MM.1S (cell line): ENCODE measurements around the gene ZFR2.

Experiments
- DNase-seq: peaks from one replicate; pipeline ENCODE4 v3.0.0-alpha.2; 2015
- H2AFZ ChIP-seq: fragments of 300-600 bp; sonication (generic); 2 replicates; pipeline ENCODE4 v1.6.0; 2016; ENCODE audit warnings: antibody characterized with exemption, low read length
- H3F3A ChIP-seq: fragments of 300-600 bp; sonication (generic); 2 replicates; pipeline ENCODE4 v1.6.1; 2016; ENCODE audit warnings: mild to moderate bottlenecking, antibody characterized with exemption, low read length, moderate library complexity, mixed read lengths; ENCODE audit not compliant: insufficient read depth
- H3K27ac ChIP-seq: fragments of 300-600 bp; sonication (generic); 2 replicates; pipeline ENCODE4 v1.5.1; 2016; ENCODE audit warnings: mild to moderate bottlenecking, low read length
- H3K27me3 ChIP-seq: fragments of 300-600 bp; sonication (generic); replicated peaks from 2 replicates; pipeline ENCODE4 v1.6.0; 2016; ENCODE audit warnings: low read length; ENCODE audit not compliant: insufficient read depth
- H3K36me3 ChIP-seq: fragments of 300-600 bp; sonication (generic); replicated peaks from 2 replicates; pipeline ENCODE4 v1.6.1; 2016; ENCODE audit warnings: mild to moderate bottlenecking, low read length, mixed read lengths; ENCODE audit not compliant: insufficient read depth
- H3K4me1 ChIP-seq: fragments of 300-600 bp; sonication (generic); 2 replicates; pipeline ENCODE4 v1.6.1; 2016; ENCODE audit warnings: low read length, mixed read lengths
- H3K4me2 ChIP-seq: fragments of 300-600 bp; sonication (generic); 2 replicates; pipeline ENCODE4 v1.6.0; 2016; ENCODE audit warnings: low read depth, low read length
- H3K4me3 ChIP-seq: fragments of 300-600 bp; sonication (generic); 2 replicates; pipeline ENCODE4 v1.5.1; 2016; ENCODE audit warnings: low read length, mixed read lengths
- H3K79me2 ChIP-seq: fragments of 300-600 bp; sonication (generic); 2 replicates; pipeline ENCODE4 v1.6.1; 2016; ENCODE audit warnings: mixed run types, low read length, mixed read lengths
- H3K9ac ChIP-seq: fragments of 300-600 bp; sonication (generic); 2 replicates; pipeline ENCODE4 v1.6.1; 2016; ENCODE audit warnings: low read length, mixed read lengths
- H3K9me2 ChIP-seq: fragments of 300-600 bp; sonication (generic); replicated peaks from 2 replicates; pipeline ENCODE4 v1.6.1; 2016; ENCODE audit warnings: mild to moderate bottlenecking, low read length, mixed read lengths; ENCODE audit not compliant: insufficient read depth
- H3K9me3 ChIP-seq: fragments of 300-600 bp; sonication (generic); replicated peaks from 2 replicates; pipeline ENCODE4 v1.6.1; 2016; ENCODE audit warnings: mild to moderate bottlenecking, low read length, mixed read lengths; ENCODE audit not compliant: insufficient read depth
- H4K20me1 ChIP-seq: fragments of 300-600 bp; sonication (generic); 2 replicates; pipeline ENCODE4 v1.6.1; 2016; ENCODE audit warnings: mild to moderate bottlenecking, low read length, moderate library complexity, mixed read lengths; ENCODE audit not compliant: insufficient read depth
- EZH2 ChIP-seq: fragments of 300-600 bp; sonication (generic); optimal IDR thresholded peaks from 2 replicates; pipeline ENCODE3; 2017; ENCODE audit warnings: low read depth, mild to moderate bottlenecking, antibody characterized with exemption, low read length, mixed read lengths
- EZH2phosphoT487 ChIP-seq: fragments of 300-600 bp; sonication (generic); IDR thresholded peaks from 2 replicates; pipeline ENCODE4 v1.6.1; 2018; ENCODE audit warnings: antibody characterized with exemption, low read length
- TF ChIP-seq, protein P1 (sequence below): fragments of 300-600 bp; sonication (generic); IDR thresholded peaks from 2 replicates; pipeline ENCODE4 v1.5.1; 2016; ENCODE audit warnings: antibody characterized with exemption, low read length, mixed read lengths

Gene ZFR2

DNA sequence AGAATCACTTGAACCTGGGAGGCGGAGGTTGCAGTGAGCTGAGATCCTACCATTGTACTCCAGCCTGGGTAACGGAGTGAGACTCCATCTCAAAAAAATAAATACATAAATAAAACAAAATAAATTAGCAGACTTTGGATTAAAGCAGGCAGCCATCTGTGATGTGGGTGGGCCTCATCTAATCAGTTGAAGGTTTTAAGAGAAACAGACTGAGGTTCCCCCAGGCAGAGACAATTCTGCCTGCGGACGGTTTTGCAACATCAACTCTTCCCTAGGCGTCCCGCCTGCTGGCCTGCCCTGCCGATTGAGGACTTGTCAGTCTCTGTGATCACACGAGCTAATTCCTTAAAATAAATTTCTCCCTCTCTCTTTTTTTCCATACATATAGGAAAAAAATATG, 35.4 kb upstream of the ZFR2 start:
- H3K79me2 ChIP-seq, result no peaks in the 10 kb centered on the region
- H3K36me3 ChIP-seq, result no peaks in the 10 kb centered on the region
- H3K4me3 ChIP-seq, result no peak overlapping the region
- H3K4me2 ChIP-seq, result no peak overlapping the region
- no peak for TF ChIP-seq EZH2
- TF ChIP-seq EZH2phosphoT487, result no peak
- TF ChIP-seq, protein P1, sequence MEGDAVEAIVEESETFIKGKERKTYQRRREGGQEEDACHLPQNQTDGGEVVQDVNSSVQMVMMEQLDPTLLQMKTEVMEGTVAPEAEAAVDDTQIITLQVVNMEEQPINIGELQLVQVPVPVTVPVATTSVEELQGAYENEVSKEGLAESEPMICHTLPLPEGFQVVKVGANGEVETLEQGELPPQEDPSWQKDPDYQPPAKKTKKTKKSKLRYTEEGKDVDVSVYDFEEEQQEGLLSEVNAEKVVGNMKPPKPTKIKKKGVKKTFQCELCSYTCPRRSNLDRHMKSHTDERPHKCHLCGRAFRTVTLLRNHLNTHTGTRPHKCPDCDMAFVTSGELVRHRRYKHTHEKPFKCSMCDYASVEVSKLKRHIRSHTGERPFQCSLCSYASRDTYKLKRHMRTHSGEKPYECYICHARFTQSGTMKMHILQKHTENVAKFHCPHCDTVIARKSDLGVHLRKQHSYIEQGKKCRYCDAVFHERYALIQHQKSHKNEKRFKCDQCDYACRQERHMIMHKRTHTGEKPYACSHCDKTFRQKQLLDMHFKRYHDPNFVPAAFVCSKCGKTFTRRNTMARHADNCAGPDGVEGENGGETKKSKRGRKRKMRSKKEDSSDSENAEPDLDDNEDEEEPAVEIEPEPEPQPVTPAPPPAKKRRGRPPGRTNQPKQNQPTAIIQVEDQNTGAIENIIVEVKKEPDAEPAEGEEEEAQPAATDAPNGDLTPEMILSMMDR, result no peak
- H3K4me1 ChIP-seq, result peaks cover 6% of the 10 kb centered on the region; the same call in 1 of the 2 replicates
- H4K20me1 ChIP-seq, result no peaks in the 10 kb centered on the region
- H3K27me3 ChIP-seq, result peaks cover 94% of the 10 kb centered on the region
- no peaks in the 10 kb centered on the region for H3K9me2 ChIP-seq
- no peaks in the 10 kb centered on the region for H3F3A ChIP-seq
- H3K9me3 ChIP-seq, result no peaks in the 10 kb centered on the region
- H3K9ac ChIP-seq, result no peak overlapping the region
- H3K27ac ChIP-seq, result no peak overlapping the region
- DNase-seq, result no peak
- no peak overlapping the region for H2AFZ ChIP-seq

DNA sequence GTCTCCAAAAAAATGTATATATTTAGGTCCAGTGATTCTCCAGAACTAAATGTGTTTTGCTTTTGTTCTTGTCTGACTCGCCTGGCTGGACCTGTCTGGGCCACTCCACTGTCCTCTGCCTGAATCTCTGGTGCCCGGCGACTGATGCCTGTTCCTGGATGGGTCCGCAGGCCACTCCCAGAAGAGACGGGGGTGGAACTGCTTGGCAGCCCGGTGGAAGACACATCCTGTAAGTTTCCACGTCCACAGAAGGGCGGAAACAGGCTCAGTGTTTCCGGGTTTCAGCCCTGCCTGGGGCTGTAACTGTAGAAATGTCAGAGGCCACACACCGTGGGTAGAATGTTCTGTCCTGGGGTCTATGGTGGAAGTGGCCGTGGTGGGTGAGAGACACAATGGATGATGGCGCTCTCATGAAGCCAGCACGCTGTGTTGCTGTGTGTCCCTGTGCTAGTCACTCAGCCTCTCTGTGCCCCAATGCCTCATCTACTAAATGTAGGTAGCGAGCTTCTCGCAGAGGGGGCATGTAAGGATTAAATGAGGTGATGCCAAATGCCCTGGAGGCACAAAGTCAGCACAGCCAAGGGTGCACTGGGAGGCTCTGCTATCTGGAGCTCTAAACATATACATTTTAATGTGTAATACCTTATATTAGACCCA, 33.6 kb upstream of the ZFR2 start:
- DNase-seq, result no peak
- no peak overlapping the region for H3K9ac ChIP-seq
- no peaks in the 10 kb centered on the region for H3K9me3 ChIP-seq
- peaks cover 91% of the 10 kb centered on the region for H3K27me3 ChIP-seq
- H3K4me3 ChIP-seq, result no peak overlapping the region
- H3K4me1 ChIP-seq, result peaks cover 6% of the 10 kb centered on the region; the same call in 1 of the 2 replicates
- H2AFZ ChIP-seq, result no peak overlapping the region
- no peaks in the 10 kb centered on the region for H3F3A ChIP-seq
- H3K79me2 ChIP-seq, result no peaks in the 10 kb centered on the region
- H3K4me2 ChIP-seq, result no peak overlapping the region
- H3K9me2 ChIP-seq, result no peaks in the 10 kb centered on the region
- TF ChIP-seq EZH2phosphoT487, result no peak
- no peak for TF ChIP-seq EZH2
- TF ChIP-seq, protein P1, result no peak
- no peak overlapping the region for H3K27ac ChIP-seq
- H3K36me3 ChIP-seq, result no peaks in the 10 kb centered on the region
- no peaks in the 10 kb centered on the region for H4K20me1 ChIP-seq

DNA sequence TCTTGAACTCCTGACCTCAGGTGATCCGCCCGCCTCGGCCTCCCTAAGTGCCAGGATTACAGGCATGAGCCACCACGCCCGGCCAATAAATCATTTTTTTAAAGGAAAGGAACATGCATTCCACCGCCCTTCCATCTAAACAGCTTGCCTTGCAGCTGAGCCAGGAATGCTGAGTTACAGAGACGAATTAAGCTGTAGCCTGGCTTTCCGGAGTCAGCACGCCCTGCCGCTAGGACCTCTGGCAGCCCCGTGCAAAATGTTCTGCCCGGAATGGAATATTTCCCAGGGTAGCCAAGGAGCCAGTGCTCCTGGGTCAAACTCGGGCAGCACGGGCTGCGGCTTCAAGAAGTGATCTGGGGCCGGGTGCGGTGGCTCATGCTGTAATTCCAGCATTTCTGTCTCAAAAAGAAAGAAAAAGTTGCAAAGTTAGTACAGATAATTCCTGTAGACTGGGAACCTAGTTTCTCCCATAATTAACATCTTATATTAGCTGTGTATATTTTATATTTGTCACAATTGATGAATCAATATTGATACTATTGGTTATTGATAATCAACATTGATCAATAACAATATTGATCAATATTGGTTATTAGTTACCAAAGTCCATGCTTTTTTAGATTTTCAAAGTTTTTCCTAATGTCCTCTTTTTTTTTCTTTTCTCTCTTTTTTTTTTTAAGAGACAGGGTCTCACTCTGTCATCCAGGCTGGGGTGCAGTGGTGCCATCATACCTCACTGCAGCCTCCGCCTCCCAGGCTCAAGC, 30.9 kb upstream of the ZFR2 start:
- Histone ChIP-seq H3K4me1 (no peaks in the 10 kb centered on the region), H3F3A (no peaks in the 10 kb centered on the region), H4K20me1 (no peaks in the 10 kb centered on the region), H3K9ac (no peak overlapping the region), H3K9me2 (no peaks in the 10 kb centered on the region), H3K4me2 (no peak overlapping the region), H3K27me3 (peaks cover 88% of the 10 kb centered on the region), H3K27ac (no peak overlapping the region), H2AFZ (no peak overlapping the region), H3K36me3 (no peaks in the 10 kb centered on the region), H3K79me2 (no peaks in the 10 kb centered on the region), H3K4me3 (no peak overlapping the region), H3K9me3 (no peaks in the 10 kb centered on the region)
- TF ChIP-seq EZH2 (no peak), EZH2phosphoT487 (no peak)
- TF ChIP-seq, protein P1, result no peak
- DNase-seq, result no peak
